ENCODE measurements around the gene MCF2L.
"Not testable (repeated sequence)": the region's sequence is repeated elsewhere in the genome, so short reads cannot be mapped to it uniquely, and the experiment has no call there.

MCF2L gene

GRCh38 chr13:113099142-113099541, 130.1 kb downstream of the MCF2L start:
- DNase-seq: no peak

- not testable (repeated sequence) for DNase-seq
Measured at GRCh38 chr13:113102302-113102701, 133.3 kb downstream of the MCF2L start.

- DNase-seq: no peak
Measured at GRCh38 chr13:113102727-113103126, 133.7 kb downstream of the MCF2L start.

GRCh38 chr13:113103646-113104045, 134.6 kb downstream of the MCF2L start:
- no peak for DNase-seq

- DNase-seq: no peak
Measured at GRCh38 chr13:113105032-113105920, 136.3 kb downstream of the MCF2L start, which contains the start of gene F7. Gene F7 (plus strand): TSS chr13:113105791. CDS start chr13:113105842, 51 bp downstream.

DNA sequence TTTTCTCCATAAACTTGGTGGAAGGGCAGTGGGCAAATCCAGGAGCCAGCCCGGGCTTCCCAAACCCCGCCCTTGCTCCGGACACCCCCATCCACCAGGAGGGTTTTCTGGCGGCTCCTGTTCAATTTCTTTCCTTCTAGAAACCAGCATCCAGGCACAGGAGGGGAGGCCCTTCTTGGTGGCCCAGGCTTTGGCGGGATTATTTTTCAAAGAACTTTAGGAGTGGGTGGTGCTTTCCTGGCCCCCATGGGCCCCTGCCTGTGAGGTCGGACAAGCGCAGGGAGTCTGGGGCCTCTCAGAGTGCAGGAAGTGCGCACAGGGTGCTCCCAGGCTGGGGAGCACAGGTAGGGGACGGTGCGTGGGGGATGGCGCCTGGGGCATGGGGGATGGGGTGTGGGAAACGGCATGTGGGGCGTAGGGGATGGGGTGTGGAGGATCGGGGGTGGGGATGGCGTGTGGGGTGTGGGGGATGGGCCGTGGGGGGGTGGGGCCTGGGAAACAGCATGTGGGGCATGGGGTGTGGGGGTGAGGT, 137.0 kb downstream of the MCF2L start:
- DNase-seq: no peak

DNA sequence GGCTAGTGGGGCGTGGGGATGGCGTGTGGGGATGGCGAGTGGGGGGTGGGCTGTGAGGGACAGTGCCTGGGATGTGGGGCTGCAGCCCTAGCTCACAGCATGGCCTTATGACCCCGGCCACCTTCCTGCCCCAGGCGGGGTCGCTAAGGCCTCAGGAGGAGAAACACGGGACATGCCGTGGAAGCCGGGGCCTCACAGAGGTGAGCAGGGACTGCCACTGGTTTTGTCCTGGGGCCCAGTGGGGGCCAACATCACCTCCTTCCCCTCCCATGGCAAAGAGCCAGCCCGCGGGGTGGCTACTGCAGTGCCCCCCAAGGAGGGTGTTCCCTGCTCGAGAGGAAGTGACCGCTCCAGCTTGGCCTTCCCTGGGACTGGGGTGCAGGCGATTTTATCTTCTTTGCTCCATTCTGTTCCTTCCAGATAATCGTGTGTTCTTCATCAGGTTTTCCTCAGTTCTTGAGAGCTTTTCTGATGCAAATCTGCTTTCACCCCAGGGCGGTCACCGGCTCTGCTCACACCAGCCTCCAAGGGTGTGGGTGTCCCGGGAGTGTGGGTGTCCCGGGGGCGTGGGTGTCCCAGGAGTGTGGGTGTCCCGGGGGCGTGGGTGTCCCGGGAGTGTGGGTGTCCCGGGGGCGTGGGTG, 137.8 kb downstream of the MCF2L start:
- no peak for DNase-seq

GRCh38 chr13:113108521-113108920, 139.5 kb downstream of the MCF2L start:
- not testable (repeated sequence) for DNase-seq

GRCh38 chr13:113109151-113110047, 140.4 kb downstream of the MCF2L start:
- no peak for DNase-seq

GRCh38 chr13:113110048-113110851, 141.2 kb downstream of the MCF2L start:
- peak; percentile 73 for DNase-seq

- peak; percentile 63 for DNase-seq
Measured at GRCh38 chr13:113110852-113111315, 141.9 kb downstream of the MCF2L start.

DNA sequence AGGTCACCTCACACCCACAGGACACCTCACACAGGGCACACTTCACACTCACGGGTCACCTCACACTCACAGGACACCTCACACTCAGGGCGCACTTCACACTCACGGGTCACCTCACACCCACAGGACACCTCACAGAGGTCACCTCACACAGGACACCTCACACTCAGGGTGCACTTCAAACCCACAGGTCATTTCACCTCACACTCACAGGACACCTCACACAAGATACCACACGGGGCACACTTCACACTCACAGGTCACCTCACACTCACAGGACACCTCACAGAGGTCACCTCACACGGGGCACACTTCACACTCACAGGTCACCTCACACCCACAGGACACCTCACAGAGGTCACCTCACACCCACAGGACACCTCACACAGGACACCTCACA, 142.8 kb downstream of the MCF2L start:
- DNase-seq: peak; percentile 62

- DNase-seq: peak; percentile 60
Measured at GRCh38 chr13:113112475-113112874, 143.5 kb downstream of the MCF2L start.

GRCh38 chr13:113112893-113113845, 144.2 kb downstream of the MCF2L start:
- DNase-seq: peak; percentile 46

GRCh38 chr13:113113846-113114271, 144.8 kb downstream of the MCF2L start:
- peak; percentile 50 for DNase-seq

DNA sequence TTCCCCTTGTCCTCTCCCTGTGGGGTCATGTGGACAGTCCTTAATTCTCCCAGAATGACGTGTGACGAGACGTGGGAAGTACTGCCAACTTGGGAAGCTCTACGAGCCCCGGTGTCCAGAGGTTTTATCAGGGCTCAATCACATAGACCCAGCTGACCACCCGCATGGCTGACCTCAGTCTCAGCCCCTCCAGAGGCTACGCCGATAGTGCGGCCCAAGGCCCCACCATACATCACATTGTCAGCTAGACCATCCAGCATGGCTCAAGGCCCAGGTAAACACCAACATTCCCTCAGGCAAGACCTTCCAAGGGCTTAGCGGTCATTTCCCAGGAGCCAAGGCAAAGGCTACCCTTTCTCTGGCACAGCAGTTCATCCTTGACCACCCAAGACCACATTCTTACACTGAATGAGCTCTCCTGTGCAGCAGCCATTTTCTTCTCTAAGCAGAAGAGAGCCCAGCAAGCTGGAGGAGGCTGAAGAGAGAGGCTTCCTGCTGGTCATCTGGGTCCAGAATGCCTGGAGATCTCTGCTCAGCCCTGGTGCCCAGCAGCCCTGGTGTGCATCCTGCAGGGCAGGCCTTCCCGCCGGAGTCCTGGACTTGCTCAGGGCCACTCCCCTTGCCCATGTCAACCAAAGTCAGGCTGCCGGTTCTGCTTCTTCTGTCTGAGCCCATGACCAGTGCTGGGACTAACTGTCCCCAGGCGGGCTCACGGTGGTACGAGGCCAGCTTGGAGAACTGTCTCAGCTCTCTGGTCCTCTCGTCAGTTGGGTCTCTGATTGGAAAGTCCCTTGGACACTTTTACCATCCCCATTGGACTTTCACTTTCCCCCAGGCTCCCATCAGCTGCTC, 145.7 kb downstream of the MCF2L start:
- peak; percentile 42 for DNase-seq

DNA sequence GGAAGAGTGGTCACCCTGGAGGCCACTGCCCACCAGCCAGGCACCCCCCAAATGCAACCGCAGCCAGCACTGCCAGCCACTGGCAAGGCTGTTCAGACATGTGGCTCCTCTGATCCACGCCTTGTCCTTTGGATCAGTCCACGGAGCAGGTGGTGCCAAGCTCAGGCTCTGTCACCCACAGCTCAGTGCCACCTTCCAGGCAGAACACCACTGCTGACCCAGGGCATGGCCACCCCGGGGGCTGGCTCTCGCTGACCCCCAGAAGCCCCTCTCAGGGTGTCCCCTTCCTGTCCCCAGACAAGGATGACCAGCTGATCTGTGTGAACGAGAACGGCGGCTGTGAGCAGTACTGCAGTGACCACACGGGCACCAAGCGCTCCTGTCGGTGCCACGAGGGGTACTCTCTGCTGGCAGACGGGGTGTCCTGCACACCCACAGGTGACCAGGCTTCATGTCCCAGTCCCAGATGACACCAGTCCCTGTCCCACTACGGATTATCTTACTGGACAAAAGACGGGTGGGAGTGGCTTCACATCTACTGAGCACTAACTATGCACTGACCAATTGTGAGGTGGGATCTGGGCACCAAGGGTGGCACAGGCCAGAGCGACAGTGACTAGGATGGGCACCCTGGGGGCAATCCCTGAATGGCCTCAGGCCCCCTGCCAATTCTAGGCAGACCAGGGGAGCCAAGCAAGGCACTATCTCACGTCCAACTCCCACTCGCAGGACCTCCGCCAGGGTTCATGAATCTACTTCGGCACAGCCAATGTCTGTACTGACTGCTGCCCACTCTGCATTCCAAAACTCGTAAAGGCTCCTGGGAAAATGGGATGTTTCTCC, 146.6 kb downstream of the MCF2L start:
- DNase-seq: peak; percentile 58

DNA sequence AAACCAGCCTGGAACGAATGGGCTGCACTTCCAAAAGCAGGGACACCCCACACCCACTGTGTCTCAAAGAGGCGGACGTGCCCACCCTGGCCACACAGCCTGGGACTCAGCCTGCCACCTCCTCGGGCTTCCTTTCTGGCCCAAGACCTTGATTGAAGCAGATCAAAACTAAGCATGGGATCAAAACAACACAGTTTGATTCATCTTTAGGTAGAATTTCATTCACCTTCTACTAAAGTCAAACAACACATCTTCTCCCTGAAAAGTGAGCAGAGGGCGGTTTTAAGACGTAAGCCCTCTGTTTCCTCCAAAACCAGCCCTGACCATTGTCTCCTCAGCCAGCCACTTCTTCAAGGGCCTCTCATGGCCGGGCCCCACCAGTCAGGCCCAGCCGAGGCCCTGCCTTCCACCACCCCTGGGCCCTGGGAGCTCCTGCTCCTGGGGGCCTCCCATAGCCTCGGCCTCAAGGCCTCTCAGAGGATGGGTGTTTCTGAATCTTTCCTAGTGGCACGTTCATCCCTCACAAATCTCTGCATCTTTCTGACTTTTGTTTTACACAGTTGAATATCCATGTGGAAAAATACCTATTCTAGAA, 147.3 kb downstream of the MCF2L start:
- no peak for DNase-seq

Measured in activated effector memory CD4-positive, alpha-beta T cell treated with anti-CD3 and anti-CD28 coated beads, Interleukin-2, amount 50 U/mL, for 16 hours (primary cell).